Activated naive CD4-positive, alpha-beta T cell treated with anti-CD3 and anti-CD28 coated beads, Interleukin-2, amount 50 U/mL, for 16 hours (primary cell): Measurements from ENCODE around the gene GSE1.
"Not testable (repeated sequence)": the region's sequence is repeated elsewhere in the genome, so short reads cannot be mapped to it uniquely, and the experiment has no call there.

Experiments used
- DNase-seq: peaks from one replicate; pipeline ENCODE4 v3.0.0-alpha.2; 2020

GSE1 gene

DNA sequence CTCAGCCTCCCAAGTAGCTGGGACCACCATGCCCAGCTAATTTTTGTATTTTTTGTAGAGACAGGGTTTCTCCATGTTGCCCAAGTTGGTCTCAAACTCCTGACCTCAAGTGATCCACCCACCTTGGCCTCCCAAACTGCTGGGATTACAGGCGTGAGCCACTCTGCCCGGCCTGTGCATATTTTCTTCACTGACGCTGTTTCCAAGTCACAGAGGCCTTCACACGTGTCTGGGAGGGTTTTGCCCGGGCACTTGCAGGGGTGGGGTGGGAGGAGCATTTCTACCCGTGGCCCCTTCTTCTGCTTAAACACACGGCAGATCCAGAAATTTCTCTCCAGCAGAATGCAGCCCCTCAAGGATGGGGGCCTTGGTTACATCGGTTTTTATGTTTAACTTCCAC is 20.8 kb upstream of the GSE1 start:
- not testable (repeated sequence) for DNase-seq

DNA sequence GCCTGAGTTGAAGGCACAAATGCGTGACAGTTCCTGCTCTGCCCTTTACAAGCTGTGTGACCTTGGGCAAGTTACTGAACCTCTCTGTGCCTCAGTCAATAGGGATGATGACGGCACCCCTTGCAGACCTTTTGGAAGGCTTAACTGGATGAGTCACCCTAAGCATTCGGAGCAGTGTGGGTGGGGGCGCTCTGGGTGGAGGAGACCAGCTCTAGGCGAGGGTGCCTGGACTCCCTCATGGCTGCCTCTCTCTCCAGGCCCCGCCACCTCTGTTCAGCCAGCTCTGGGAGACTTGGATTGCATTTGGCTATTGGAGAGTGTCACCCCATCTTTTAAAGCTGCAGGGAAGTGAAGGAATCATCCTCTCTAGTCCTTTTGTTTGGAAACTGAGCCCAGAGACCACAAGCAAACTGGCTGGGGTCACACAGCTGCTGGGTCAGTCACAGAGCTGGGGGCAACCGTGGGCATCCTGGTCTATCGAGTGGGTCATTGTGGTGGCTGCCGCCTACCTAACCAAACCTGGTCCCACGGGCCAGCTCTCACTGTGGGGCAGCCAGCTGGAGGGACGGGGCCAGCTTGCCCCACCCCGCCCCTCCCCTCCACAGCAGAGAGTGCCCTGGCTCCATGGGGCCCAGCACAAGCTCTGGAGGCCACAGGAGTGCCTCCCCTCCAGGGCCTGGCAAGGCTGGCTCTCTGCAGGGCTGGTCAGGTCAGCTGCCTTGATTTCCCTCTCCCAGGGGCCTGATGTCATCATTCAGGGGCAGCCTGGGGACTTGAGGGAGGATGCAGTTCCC is 20.2 kb upstream of the GSE1 start:
- DNase-seq, result no peak

GRCh38 chr16:85593494-85594221 is 19.5 kb upstream of the GSE1 start:
- no peak for DNase-seq

DNA sequence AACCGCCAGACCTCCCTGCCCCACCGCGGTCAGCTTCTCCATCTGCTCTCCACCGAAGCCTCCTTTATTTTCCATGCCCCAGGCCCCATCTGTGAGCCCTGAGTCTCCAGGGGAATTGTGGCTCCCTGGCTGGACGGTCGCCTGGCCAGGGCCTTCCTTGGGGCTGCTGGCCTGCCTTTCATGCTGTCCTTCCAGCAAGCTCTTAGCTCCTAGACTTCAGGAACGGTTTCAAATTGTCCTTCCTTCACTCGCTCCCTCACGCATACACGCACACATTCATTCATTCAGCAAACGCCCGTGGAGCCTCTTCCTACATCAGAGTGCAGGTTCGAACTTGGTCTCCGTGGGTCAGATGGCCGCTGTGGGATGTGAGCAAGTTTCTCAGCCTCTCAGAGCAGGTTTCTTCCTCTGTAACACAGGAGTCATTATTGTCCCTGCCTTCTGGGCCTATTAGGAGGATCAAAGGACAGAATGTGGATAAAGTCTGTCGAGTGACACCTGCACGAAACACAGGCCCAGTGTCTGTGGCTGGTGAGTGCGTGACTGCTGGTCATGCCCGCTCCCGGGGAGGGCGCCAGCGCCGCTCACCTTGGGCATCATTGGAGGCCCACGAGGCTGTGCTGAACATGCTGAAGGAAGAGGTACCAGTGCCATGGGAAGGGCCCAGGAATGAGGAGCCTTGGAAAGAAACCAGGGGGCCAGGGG is 18.7 kb upstream of the GSE1 start:
- no peak for DNase-seq

- DNase-seq, result no peak
Measured at GRCh38 chr16:85594978-85595661, 18.0 kb upstream of the GSE1 start.

DNA sequence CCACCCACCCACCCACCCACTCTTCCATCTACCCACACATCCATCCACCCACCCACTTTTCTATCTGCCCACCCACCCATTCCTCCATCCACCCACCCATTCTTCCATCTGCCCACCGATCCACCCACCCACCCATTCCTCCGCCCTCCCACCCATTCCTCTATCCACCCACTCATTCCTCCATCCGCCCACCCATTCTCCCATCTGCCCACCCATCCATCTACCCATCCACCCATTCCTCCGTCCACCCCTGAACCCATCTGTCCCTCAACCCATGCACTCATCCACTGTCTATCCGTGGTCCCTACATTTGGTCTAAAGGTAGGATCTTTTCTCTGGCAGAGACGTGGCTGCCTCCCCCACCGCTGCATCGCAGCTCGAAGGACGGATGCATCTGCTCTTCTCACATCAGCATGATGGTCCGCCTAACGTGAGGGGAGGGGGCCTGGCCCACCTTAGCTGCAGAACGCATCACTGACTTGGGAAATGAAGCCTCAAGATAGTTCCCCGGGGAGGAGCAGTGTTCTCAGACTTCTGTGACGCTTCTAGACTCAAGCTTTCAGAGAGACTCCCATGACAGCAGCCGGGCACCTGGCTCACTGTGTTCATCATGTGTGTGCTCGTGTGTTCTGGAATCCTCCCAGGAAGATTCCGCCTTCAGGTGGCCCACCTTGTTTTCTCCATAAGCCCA is 17.2 kb upstream of the GSE1 start:
- DNase-seq, result no peak

GRCh38 chr16:85598141-85598540 is 15.0 kb upstream of the GSE1 start:
- no peak for DNase-seq

DNA sequence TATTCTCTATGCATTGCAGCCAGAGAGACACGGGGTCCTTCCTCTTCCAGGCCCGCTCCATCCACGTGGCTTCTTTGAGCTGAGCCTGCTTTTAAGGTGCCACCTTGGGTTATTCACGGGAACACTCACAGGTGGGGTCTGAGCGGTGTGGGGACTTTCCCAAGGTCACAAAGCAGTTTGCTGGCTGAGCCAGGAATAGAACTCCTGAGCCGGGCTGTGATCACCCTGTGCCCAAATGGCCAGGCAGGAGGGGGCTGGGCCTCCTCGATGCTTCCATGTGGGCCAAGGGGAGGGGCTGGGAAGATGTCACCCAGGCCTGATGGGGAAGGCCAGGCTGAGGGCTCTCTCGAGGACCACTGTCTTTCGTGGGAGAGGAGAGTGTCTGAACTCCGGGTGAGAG is 13.0 kb upstream of the GSE1 start:
- no peak for DNase-seq

GRCh38 chr16:85600530-85601271 is 12.4 kb upstream of the GSE1 start:
- no peak for DNase-seq

- no peak for DNase-seq
Measured at GRCh38 chr16:85601272-85601639, 11.9 kb upstream of the GSE1 start.

DNA sequence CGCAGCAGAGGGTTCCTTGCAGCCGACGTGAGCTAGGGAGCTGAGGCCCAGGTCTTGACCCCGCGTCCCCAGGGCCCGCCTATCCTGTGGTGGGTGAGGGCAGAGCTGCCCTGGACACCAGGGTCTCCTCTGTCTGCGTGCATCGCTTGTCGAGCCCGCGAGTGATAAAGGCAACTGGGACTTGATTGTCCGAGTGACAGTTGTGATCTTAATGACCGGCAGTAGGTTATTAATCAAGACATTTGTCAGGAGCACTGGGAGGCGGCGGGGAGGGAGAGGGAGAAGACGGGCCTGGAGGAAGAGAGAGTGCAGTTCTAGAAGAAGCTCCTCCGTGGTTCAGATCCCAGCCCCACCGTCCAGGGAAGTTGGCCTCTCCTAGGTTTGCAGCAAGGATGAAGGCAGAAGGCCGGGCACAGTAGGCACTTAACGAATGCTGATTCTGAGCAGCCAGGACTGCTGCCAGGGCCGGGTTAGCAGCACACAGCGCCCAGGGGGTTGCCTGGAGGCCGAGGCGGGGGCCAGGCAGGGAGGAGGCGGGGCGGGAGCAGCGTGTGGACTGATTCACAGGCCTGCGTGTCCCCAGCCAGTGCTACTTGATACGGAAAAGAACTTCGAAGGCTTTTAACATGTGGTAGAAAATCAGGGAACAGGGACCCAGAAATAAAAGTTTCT is 11.3 kb upstream of the GSE1 start:
- DNase-seq, result no peak

- DNase-seq, result no peak
Measured at GRCh38 chr16:85602402-85603202, 10.5 kb upstream of the GSE1 start.

DNA sequence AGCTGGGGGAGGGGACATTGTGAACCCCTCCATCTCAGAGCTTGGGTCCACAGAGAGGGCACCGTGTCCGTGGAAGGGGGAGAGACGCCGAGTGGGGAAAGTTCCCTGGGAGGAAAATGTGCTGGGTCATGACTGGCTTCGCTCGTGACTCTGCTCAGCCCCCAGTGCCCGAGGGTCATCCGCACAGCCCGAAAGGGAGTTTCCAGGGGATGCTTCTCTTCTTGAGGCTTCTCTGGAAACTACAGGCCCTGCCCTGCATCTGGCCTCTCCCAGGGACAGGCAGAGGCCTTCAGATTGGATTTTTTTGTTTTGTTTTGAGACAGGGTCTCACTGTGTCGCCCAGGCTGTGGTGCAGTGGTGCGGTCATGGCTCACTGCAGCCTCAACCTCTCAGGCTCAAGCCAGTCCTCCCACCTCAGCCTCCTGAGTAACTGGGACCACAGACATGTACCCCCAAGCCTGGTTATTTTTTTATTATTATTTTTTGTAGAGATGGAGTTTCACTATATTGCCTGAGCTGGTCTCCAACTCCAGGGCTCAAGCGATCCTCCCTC is 9.8 kb upstream of the GSE1 start:
- DNase-seq, result no peak

- no peak for DNase-seq
Measured at GRCh38 chr16:85604145-85604705, 8.9 kb upstream of the GSE1 start.

- no peak for DNase-seq
Measured at GRCh38 chr16:85605051-85605911, 7.8 kb upstream of the GSE1 start.

- no peak for DNase-seq
Measured at GRCh38 chr16:85605912-85606841, 6.9 kb upstream of the GSE1 start.

DNA sequence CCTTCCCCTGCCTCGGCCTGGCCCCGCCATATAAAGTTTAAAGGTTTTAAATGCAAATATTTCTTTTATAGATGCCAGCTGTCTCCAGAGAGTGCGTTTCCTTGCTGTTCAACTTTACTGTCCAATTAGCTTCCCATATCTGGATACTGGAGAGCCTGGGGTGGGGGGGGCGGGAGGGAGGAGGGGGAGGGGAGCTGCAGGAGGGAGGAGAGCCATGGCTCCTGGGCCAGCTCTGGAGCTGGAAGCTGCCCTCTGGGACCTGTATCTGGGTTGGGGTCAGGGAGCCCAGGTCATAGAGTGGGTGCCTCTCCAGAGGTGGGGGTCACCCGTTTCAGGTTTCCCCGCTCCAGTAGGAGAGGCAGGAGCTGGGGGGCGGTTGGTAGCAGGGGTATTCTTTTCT is 6.2 kb upstream of the GSE1 start:
- no peak for DNase-seq

GRCh38 chr16:85607321-85607765 is 5.8 kb upstream of the GSE1 start:
- no peak for DNase-seq
